HepG2 (cell line): ENCODE results near the gene TNIP1. TPM values are rescaled to one million over a fixed set of nuclear protein-coding genes. Genes with fewer than 3 reads are reported as not detected.

Experiments used
- ATAC-seq: fragments of 200-7000 bp; cut with Tn5 transposase; 3 replicates; pipeline ENCODE4 v1.9.1; 2020; ENCODE audit warnings: mild to moderate bottlenecking, moderate library complexity
- BruUV-seq: library from RNA; stranded (reverse); fragments of 400-500 nt; replicated peaks from 2 replicates; lab custom pipeline; 2021; lab: Mats Ljungman, UMichigan
- CTCF ChIA-PET: fragments of 300-600 bp; formaldehyde crosslinking; extraction: SDS; loops from one replicate; lab custom pipeline; 2021; ENCODE audit warnings: low total read pairs, inconsistent platforms, low intra/inter-chr PET ratio; lab: Yijun Ruan, JAX
- POLR2A ChIA-PET: fragments of 350-600 bp; sonication (Branson Sonifier 250); formaldehyde crosslinking; loops from one replicate; lab custom pipeline; 2020; ENCODE audit warnings: antibody characterized with exemption, inconsistent platforms; lab: Yijun Ruan, JAX
- DNase-seq: peaks from one replicate; pipeline ENCODE4 v3.0.0-alpha.2; 2015; ENCODE audit warnings: low spot score
- FAIRE-seq: peaks from 3 replicates; lab custom pipeline; 2011; peaks lifted over from hg19 to GRCh38; lab: Jason Lieb, UNC
- H2AFZ ChIP-seq: one replicate; pipeline ENCODE4 v1.6.1; 2011; ENCODE audit warnings: low read length, inconsistent platforms
- H3K27ac ChIP-seq: fragments of 300-600 bp; 3 replicates; pipeline ENCODE4 v1.8.0; 2011; ENCODE audit warnings: mixed run types, mild to moderate bottlenecking, mixed read lengths, low read length, inconsistent platforms; ENCODE audit not compliant: insufficient read depth; ENCODE audit errors: extremely low read length
- H3K27me3 ChIP-seq, 2 experiments: fragments of 200-600 bp in 1 of 2; 2 replicates in 1 of 2; 3 replicates in 1 of 2; pipeline versions ENCODE4 v1.6.0 to v1.8.0; 2011; ENCODE audit warnings: low read length in 2 of 2, mild to moderate bottlenecking in 2 of 2, moderate library complexity in 2 of 2, inconsistent platforms in 1 of 2; ENCODE audit not compliant: insufficient read depth in 2 of 2, control insufficient read depth in 1 of 2
- H3K36me3 ChIP-seq, 2 experiments: fragments of 200-600 bp in 1 of 2; replicated peaks in 1 of 2; 2 replicates in 1 of 2; 3 replicates in 1 of 2; pipeline versions ENCODE4 v1.5.1 to v1.8.0; 2011; ENCODE audit warnings: low read length in 2 of 2, inconsistent platforms in 1 of 2; ENCODE audit not compliant: insufficient read depth in 2 of 2, control insufficient read depth in 1 of 2
- H3K4me1 ChIP-seq: 2 replicates; pipeline ENCODE4 v1.5.1; 2012; ENCODE audit warnings: low read length, inconsistent platforms; ENCODE audit not compliant: insufficient read depth
- H3K4me2 ChIP-seq: 2 replicates; pipeline ENCODE4 v1.6.0; 2011; ENCODE audit warnings: low read depth, low read length, inconsistent platforms
- H3K4me3 ChIP-seq, 3 experiments: fragments of 200-600 bp in 1 of 3; sonication (generic), shearing (Covaris generic) in 1 of 3; replicated peaks in 1 of 3; 2 replicates each; pipeline ENCODE4 v1.5.1; 2011 to 2016; ENCODE audit warnings: low read length in 3 of 3, inconsistent platforms in 2 of 3, low read depth in 2 of 3, mild to moderate bottlenecking in 2 of 3, control low read depth in 1 of 3, mixed read lengths in 1 of 3; ENCODE audit not compliant: insufficient read depth in 1 of 3
- H3K79me2 ChIP-seq: one replicate; pipeline ENCODE4 v1.6.1; 2011; ENCODE audit warnings: low read length, inconsistent platforms; ENCODE audit not compliant: insufficient read depth
- H3K9ac ChIP-seq: 2 replicates; pipeline ENCODE4 v1.6.0; 2011; ENCODE audit warnings: mild to moderate bottlenecking, low read depth, low read length, inconsistent platforms; ENCODE audit not compliant: insufficient read depth
- H3K9me3 ChIP-seq: 2 replicates; pipeline ENCODE4 v1.5.1; 2012; ENCODE audit warnings: mild to moderate bottlenecking, low read length
- H4K20me1 ChIP-seq: 2 replicates; pipeline ENCODE4 v1.6.0; 2011; ENCODE audit warnings: inconsistent platforms, mild to moderate bottlenecking, low read length, moderate library complexity; ENCODE audit not compliant: insufficient read depth
- ARHGAP35 ChIP-seq: sonication (generic); formaldehyde crosslinking; IDR thresholded peaks from 2 replicates; pipeline ENCODE4 v1.9.0; 2022; ENCODE audit warnings: mild to moderate bottlenecking, inconsistent platforms, moderate library complexity, missing genetic modification reagents, borderline replicate concordance
- ATF6 ChIP-seq: sonication (generic); formaldehyde crosslinking; conservative IDR thresholded peaks from 2 replicates; pipeline ENCODE4 v1.4.0; 2020; ENCODE audit warnings: missing genetic modification reagents
- ATF7 ChIP-seq, 2 experiments: fragments of 450-650 bp in 1 of 2; sonication (generic) in 1 of 2; formaldehyde crosslinking in 1 of 2; IDR thresholded peaks; 2 replicates each; pipeline versions ENCODE4 v1.4.0 to v1.6.1; 2016 to 2020; ENCODE audit warnings: antibody characterized with exemption in 1 of 2, mild to moderate bottlenecking in 1 of 2, missing genetic modification reagents in 1 of 2
- FIP1L1 ChIP-seq: fragments of 200-400 bp; formaldehyde crosslinking; IDR thresholded peaks from 2 replicates; pipeline ENCODE4 v1.6.1; 2018; ENCODE audit warnings: low read depth, mild to moderate bottlenecking, low read length, moderate library complexity, borderline replicate concordance; ENCODE audit not compliant: insufficient read depth
- IKZF4 ChIP-seq: sonication (generic); formaldehyde crosslinking; IDR thresholded peaks from 2 replicates; pipeline ENCODE4 v1.5.1; 2020; ENCODE audit warnings: borderline replicate concordance, mild to moderate bottlenecking, low read depth, missing genetic modification reagents; ENCODE audit errors: not compliant biosample characterization
- JUND ChIP-seq: sonication (generic); formaldehyde crosslinking; IDR thresholded peaks from 2 replicates; pipeline ENCODE4 v1.8.0; 2022; ENCODE audit warnings: mild to moderate bottlenecking, missing genetic modification reagents
- KMT2B ChIP-seq: IDR thresholded peaks from 2 replicates; pipeline ENCODE4 v1.6.1; 2016; ENCODE audit warnings: missing genetic modification reagents, missing compliant biosample characterization
- PHF21A ChIP-seq: sonication (generic); formaldehyde crosslinking; IDR thresholded peaks from 2 replicates; pipeline ENCODE4 v1.5.0; 2020; ENCODE audit warnings: mild to moderate bottlenecking, missing genetic modification reagents
- ZNF225 ChIP-seq: sonication (generic); formaldehyde crosslinking; IDR thresholded peaks from 2 replicates; pipeline ENCODE4 v1.4.0; 2020; ENCODE audit warnings: mild to moderate bottlenecking, missing genetic modification reagents
- ZNF292 ChIP-seq: sonication (generic); formaldehyde crosslinking; IDR thresholded peaks from 2 replicates; pipeline ENCODE4 v1.8.1; 2022; ENCODE audit warnings: mild to moderate bottlenecking, low read depth, missing genetic modification reagents, borderline replicate concordance
- ZNF30 ChIP-seq: sonication (generic); formaldehyde crosslinking; IDR thresholded peaks from 2 replicates; pipeline ENCODE4 v1.5.0; 2020; ENCODE audit warnings: mild to moderate bottlenecking, missing genetic modification reagents
- ZNF362 ChIP-seq: sonication (generic); formaldehyde crosslinking; IDR thresholded peaks from 2 replicates; pipeline ENCODE4 v1.4.0; 2020; ENCODE audit warnings: missing genetic modification reagents, mild to moderate bottlenecking, borderline replicate concordance
- ZNF367 ChIP-seq: sonication (generic); formaldehyde crosslinking; IDR thresholded peaks from 2 replicates; pipeline ENCODE4 v1.4.0; 2020; ENCODE audit warnings: missing genetic modification reagents, borderline replicate concordance
- WGBS: methylation state at CpG from one replicate; pipeline ENCODE4 v1.1.6; 2017; ENCODE audit warnings: low lambda C conversion rate; 5-methylcytosine and 5-hydroxymethylcytosine counted together
- in situ Hi-C: cut with HindIII; loops from 2 replicates; pipeline ENCODE4 v1.10.0; 2017; ENCODE audit warnings: low pct_unique_long_range_greater_than_20kb; ENCODE audit not compliant: extremely low pct_ligation_motif_present
- intact Hi-C: fragments of 100-400 bp; cut with micrococcal nuclease; formaldehyde crosslinking; loops from one replicate; pipeline ENCODE4 v1.10.0; 2022; ENCODE audit not compliant: unreplicated experiment
- polyA plus RNA-seq, 8 experiments: library from polyadenylated mRNA; depleted of rRNA in 3 of 8; stranded (reverse) in 7 of 8; unstranded in 1 of 8; fragments of >200 nt; fragmentation: Illumina TruSeq in 4 of 8; extraction: Trizol in 4 of 8; gene quantifications; 2 replicates each; pipeline versions ENCODE4 v1.2.1 to v1.2.3, GENCODE V29; 2011 to 2016; ENCODE audit warnings: low read depth in 4 of 8, missing spikeins in 1 of 8, mixed read lengths in 1 of 8; ENCODE audit not compliant: insufficient read depth in 1 of 8
- total RNA-seq, 5 experiments: library from RNA; depleted of rRNA; stranded (reverse); fragments of >200 nt; fragmentation: Illumina TruSeq; extraction: Trizol; gene quantifications; 2 replicates each; pipeline ENCODE4 v1.2.3, GENCODE V29; 2016; ENCODE audit warnings: low read depth in 1 of 5

TNIP1 gene
- total and polyA plus RNA-seq, 2 of the 13 experiments (the other 11 are each of a cell fraction or from before 2014, with no cell fraction given), result 26.2 to 45.9 TPM

DNA sequence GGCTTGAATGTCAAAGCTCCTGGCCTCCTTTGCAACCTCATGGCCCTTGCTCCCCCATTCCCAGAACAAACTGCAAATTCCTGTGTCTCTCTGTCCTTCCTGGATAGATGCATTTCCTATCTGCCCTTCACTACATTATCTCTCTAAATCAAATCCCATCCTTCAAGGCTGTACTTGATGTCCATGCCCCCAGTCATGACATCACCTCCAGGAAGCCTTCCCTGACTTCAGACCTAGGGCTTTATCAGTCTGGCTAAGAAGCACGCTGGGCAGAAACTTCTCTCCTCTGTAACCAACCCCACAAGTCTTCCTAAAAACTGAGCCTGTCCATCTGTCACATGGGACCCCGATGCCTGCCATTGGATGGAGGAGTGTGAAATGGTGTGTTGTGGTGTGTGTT is 25.7 kb upstream of the TNIP1 start:
- no peak for FAIRE-seq
- in situ Hi-C loops, result no loop called here
- Histone ChIP-seq H3K4me2 (no peak overlapping the region), H3K27ac (no peak overlapping the region), H3K4me3 (no peak overlapping the region)
- no peak for ATAC-seq
- ChIA-PET POLR2A (no interaction called here), CTCF (no interaction called here)
- DNase-seq, result no peak
- intact Hi-C loops, result no loop called here
- no peak for TF ChIP-seq ARHGAP35 (CRISPR knock-in tag)
- TF ChIP-seq ATF7 (IDR thresholded peaks at IDR 0.05), result 0 out of 2 replicates have a peak, but pooled peaks have one; percentile 3
- TF ChIP-seq ATF7 (CRISPR knock-in tag; IDR thresholded peaks at IDR 0.05), result no peak
- no peak for TF ChIP-seq JUND
- no peak for TF ChIP-seq ATF6
- TF ChIP-seq, all 625 proteins: peak for 1
- no peak overlapping the region for H2AFZ ChIP-seq
- no peaks in the 10 kb centered on the region for H3K9me3 ChIP-seq
- H4K20me1 ChIP-seq, result no peaks in the 10 kb centered on the region
- peaks cover 17% of the 10 kb centered on the region for H3K4me1 ChIP-seq
- H3K79me2 ChIP-seq, result no peaks in the 10 kb centered on the region
- WGBS, result 90% methylated on average over 2 of the region's 2 CpGs
- no peaks in the 10 kb centered on the region for H3K27me3 ChIP-seq
- BruUV-seq, result no TSS peak
- no peak overlapping the region for H3K9ac ChIP-seq
- peaks cover 9 to 48% of the 10 kb centered on the region in 2 experiments for H3K36me3 ChIP-seq

GRCh38 chr5:151106043-151106442 is 25.2 kb upstream of the TNIP1 start:
- BruUV-seq, result no TSS peak
- Histone ChIP-seq H3K9ac (no peak overlapping the region), H3K4me2 (no peak overlapping the region), H3K9me3 (no peaks in the 10 kb centered on the region), H4K20me1 (no peaks in the 10 kb centered on the region), H3K4me1 (peaks cover 17% of the 10 kb centered on the region), H3K79me2 (no peaks in the 10 kb centered on the region), H3K27me3 (no peaks in the 10 kb centered on the region), H3K36me3 (peaks cover 12 to 48% of the 10 kb centered on the region in 2 experiments), H3K4me3 (no peak overlapping the region), H2AFZ (no peak overlapping the region), H3K27ac (no peak overlapping the region)
- intact Hi-C loops, result no loop called here
- DNase-seq (no peak), ATAC-seq (no peak), FAIRE-seq (no peak)
- CTCF ChIA-PET, result no interaction called here
- 100% methylated on average over 4 of the region's 5 CpGs for WGBS
- in situ Hi-C loops, result no loop called here
- POLR2A ChIA-PET, result interaction anchor here (1.3 kb wide), 1 partner anchor 86 kb away, joined by 4 read pairs; the partner anchor contains the start of gene GPX3
- TF ChIP-seq KMT2B (CRISPR knock-in tag) (no peak), ZNF362 (CRISPR knock-in tag) (no peak), ZNF30 (CRISPR knock-in tag) (no peak), ZNF367 (CRISPR knock-in tag) (no peak), FIP1L1 (no peak), IKZF4 (CRISPR knock-in tag) (no peak), ZNF225 (CRISPR knock-in tag) (no peak), PHF21A (CRISPR knock-in tag) (no peak), ZNF292 (CRISPR knock-in tag) (no peak)
